ENCODE measurements around the gene PIGM. TPM values are rescaled to one million over a fixed set of nuclear protein-coding genes. Genes with fewer than 3 reads are reported as not detected.

Gene PIGM
- total RNA-seq: 1 to 10 TPM; 2.7 to 3.8 (median 2.9) TPM

DNA sequence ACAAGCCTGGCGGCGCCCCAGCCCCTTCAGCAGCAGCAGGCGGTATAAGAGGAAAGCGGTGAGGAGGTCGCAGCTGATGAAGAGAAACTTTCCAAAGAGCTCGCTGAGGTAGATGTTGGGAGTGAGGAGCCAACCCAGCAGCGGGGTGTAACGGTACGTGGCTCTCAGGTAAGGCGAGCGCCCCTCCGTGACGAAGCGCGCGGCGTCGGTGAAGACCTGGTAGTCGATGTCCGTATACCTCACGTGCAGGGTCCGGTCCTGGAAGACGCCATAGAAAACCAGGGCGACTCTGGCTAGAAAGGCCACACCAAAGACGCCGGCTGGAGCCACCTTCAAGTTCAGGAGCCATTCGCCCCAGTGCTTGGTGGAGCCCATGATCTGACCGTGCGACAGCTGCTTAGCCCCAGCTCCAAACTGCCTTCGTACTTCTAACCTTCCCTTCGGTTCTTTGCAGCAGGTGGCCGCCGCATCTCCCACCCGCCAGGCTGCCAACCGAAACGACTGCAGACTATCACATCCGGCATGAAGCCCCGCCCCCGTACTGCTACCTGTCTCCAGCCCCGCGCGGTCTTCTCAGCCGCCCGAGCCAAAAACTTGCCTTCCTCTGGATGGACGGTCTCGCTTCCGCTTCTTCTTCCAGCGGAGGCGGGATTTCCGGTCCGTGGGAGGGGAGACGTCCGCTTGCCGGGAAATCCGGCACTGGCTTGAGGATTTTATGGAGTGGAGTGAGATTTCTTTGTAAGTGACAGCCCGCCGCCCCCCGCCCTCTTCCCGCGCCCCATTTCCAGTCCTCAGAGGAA lies at the start of gene PIGM:
Gene PIGM, minus strand, starts transcription at position 626 of the 800 bp plus-strand sequence. Its CDS starts 251 bp downstream, at position 375.
- TF ChIP-seq POLR2A (IDR thresholded peaks at IDR 0.05): peak in 2 of 4 donors; percentile 17 to 50
- TF ChIP-seq, protein P1, sequence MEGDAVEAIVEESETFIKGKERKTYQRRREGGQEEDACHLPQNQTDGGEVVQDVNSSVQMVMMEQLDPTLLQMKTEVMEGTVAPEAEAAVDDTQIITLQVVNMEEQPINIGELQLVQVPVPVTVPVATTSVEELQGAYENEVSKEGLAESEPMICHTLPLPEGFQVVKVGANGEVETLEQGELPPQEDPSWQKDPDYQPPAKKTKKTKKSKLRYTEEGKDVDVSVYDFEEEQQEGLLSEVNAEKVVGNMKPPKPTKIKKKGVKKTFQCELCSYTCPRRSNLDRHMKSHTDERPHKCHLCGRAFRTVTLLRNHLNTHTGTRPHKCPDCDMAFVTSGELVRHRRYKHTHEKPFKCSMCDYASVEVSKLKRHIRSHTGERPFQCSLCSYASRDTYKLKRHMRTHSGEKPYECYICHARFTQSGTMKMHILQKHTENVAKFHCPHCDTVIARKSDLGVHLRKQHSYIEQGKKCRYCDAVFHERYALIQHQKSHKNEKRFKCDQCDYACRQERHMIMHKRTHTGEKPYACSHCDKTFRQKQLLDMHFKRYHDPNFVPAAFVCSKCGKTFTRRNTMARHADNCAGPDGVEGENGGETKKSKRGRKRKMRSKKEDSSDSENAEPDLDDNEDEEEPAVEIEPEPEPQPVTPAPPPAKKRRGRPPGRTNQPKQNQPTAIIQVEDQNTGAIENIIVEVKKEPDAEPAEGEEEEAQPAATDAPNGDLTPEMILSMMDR (IDR thresholded peaks at IDR 0.05): peak in 1 of 6 experiments; percentile 20
- DNase-seq: peak; percentile 81
- intact Hi-C loops (cut with DNase I): no loop called here
- Histone ChIP-seq H3K27me3 (no peaks in the 10 kb centered on the region), H3K4me3 (peak within 1 kb of the TSS; percentile 55 to 92 (median 76)), H3K4me1 (peaks cover 5 to 39% (median 19%) of the 10 kb centered on the region in 3 donors), H3K9me3 (no peaks in the 10 kb centered on the region), H3K27ac (peak within 1 kb of the TSS; percentile 71 to 84 (median 80)), H3K36me3 (no peaks in the 10 kb centered on the region)
- 0% methylated on average over 4 to 26 of the region's 60 CpGs for WGBS, 2 donors

- WGBS, 2 donors: 15 to 34% methylated on average over 8 to 10 of the region's 14 CpGs
Measured at GRCh38 chr1:160081261-160081936, 49.6 kb upstream of the PIGM start, which contains the start of gene KCNJ9. TSS of gene KCNJ9 (plus strand) at chr1:160081538. CDS start at chr1:160084031, 2,493 bp downstream.

GRCh38 chr1:160080381-160081100 lies 48.8 kb upstream of the PIGM start:
- no peak for DNase-seq
- Histone ChIP-seq H3K4me1 (peaks cover 0 to 11% (median 9%) of the 10 kb centered on the region in 3 donors), H3K27me3 (peaks cover 4 to 82% (median 7%) of the 10 kb centered on the region in 4 donors), H3K27ac (no peak overlapping the region), H3K4me3 (no peak overlapping the region), H3K9me3 (no peaks in the 10 kb centered on the region), H3K36me3 (no peaks in the 10 kb centered on the region)
- WGBS, 2 donors: 45 to 50% methylated on average over 6 of the region's 6 CpGs
- intact Hi-C loops (cut with DNase I): loop anchor here (5.0 to 10.0 kb wide), 2 partner anchors 33 to 146 kb away; no protein-coding TSS in a partner anchor
- no peak for TF ChIP-seq POLR2A (IDR thresholded peaks at IDR 0.05)
- TF ChIP-seq, protein P1 (IDR thresholded peaks at IDR 0.05): no peak

More at GRCh38 chr1:160081261-160081936, 49.6 kb upstream of the PIGM start, which contains the start of gene KCNJ9:
- Histone ChIP-seq H3K9me3 (no peaks in the 10 kb centered on the region), H3K4me3 (no peak within 1 kb of the TSS), H3K36me3 (no peaks in the 10 kb centered on the region), H3K4me1 (peaks cover 0 to 11% (median 9%) of the 10 kb centered on the region in 3 donors), H3K27me3 (peaks cover 4 to 73% (median 7%) of the 10 kb centered on the region in 4 donors), H3K27ac (no peak within 1 kb of the TSS)
- DNase-seq: no peak
- TF ChIP-seq POLR2A (IDR thresholded peaks at IDR 0.05): no peak
- TF ChIP-seq, protein P1 (IDR thresholded peaks at IDR 0.05): no peak
- intact Hi-C loops (cut with DNase I): loop anchor here (5.0 to 10.0 kb wide), 2 partner anchors 34 to 147 kb away; no protein-coding TSS in a partner anchor

- 60 to 65% methylated on average over 4 of the region's 4 CpGs for WGBS, 2 donors
- DNase-seq: no peak
- TF ChIP-seq, protein P1 (IDR thresholded peaks at IDR 0.05): no peak
- TF ChIP-seq POLR2A (IDR thresholded peaks at IDR 0.05): no peak
- intact Hi-C loops (cut with DNase I): no loop called here
- Histone ChIP-seq H3K36me3 (no peaks in the 10 kb centered on the region), H3K27ac (no peak overlapping the region), H3K9me3 (no peaks in the 10 kb centered on the region), H3K27me3 (peaks cover 4 to 88% (median 7%) of the 10 kb centered on the region in 4 donors), H3K4me1 (peaks cover 0 to 10% (median 8%) of the 10 kb centered on the region in 3 donors), H3K4me3 (no peak overlapping the region)
Measured at GRCh38 chr1:160079448-160079847, 47.7 kb upstream of the PIGM start.
